Breast epithelium (tissue), 4 donors: ENCODE data around the gene DDX10. TPM values are rescaled to one million over a fixed set of nuclear protein-coding genes. Genes with fewer than 3 reads are reported as not detected.

ENCODE experiments used
- DNase-seq, 2 donors: peaks; one replicate each; pipeline ENCODE4 v3.0.0-alpha.2; 2019; ENCODE audit warnings: low spot score in 2 of 2
- H3K27ac ChIP-seq, 2 donors: fragments of 200-600 bp; sonication (generic) in 1 of 2; one replicate each; pipeline ENCODE4 v1.5.1; 2016 to 2019; ENCODE audit warnings: mild to moderate bottlenecking in 1 of 2
- H3K27me3 ChIP-seq, 2 donors: fragments of 200-600 bp; sonication (generic) in 1 of 2; one replicate each; pipeline versions ENCODE4 v1.5.1 to v1.6.0; 2017 to 2019; ENCODE audit warnings: control low read depth in 1 of 2, mild to moderate bottlenecking in 1 of 2
- H3K36me3 ChIP-seq: fragments of 200-600 bp; one replicate; pipeline ENCODE4 v1.5.1; 2019
- H3K4me1 ChIP-seq, 2 donors: fragments of 200-600 bp; sonication (generic); one replicate each; pipeline ENCODE4 v1.5.1; 2016 to 2019; ENCODE audit warnings: control low read depth in 1 of 2
- H3K4me3 ChIP-seq, 3 donors: fragments of 200-600 bp; sonication (generic); 1 replicate in 2 of 3; 2 replicates in 1 of 3; pipeline ENCODE4 v1.5.1; 2016 to 2019; ENCODE audit warnings: mild to moderate bottlenecking in 3 of 3, moderate library complexity in 2 of 3
- H3K9me3 ChIP-seq, 2 donors: fragments of 200-600 bp; sonication (generic) in 1 of 2; one replicate each; pipeline ENCODE4 v1.5.1; 2016 to 2019; ENCODE audit warnings: control low read depth in 1 of 2
- CTCF ChIP-seq, 3 donors: fragments of 450-650 bp; IDR thresholded peaks; one replicate each; pipeline ENCODE4 v1.5.1; 2016 to 2017; ENCODE audit warnings: antibody characterized with exemption in 3 of 3, mild to moderate bottlenecking in 3 of 3, moderate library complexity in 3 of 3
- POLR2A ChIP-seq: fragments of 450-650 bp; IDR thresholded peaks from one replicate; pipeline ENCODE4 v1.6.1; 2016; ENCODE audit warnings: antibody characterized with exemption, mild to moderate bottlenecking, moderate library complexity
- POLR2AphosphoS5 ChIP-seq, 3 donors: sonication (generic); formaldehyde crosslinking; IDR thresholded peaks; one replicate each; pipeline ENCODE4 v1.6.1; 2017; ENCODE audit warnings: antibody characterized with exemption in 3 of 3
- intact Hi-C: fragments of 100-400 bp; cut with DNase I; formaldehyde crosslinking; loops from one replicate; pipeline ENCODE4 v1.15.1; 2023; ENCODE audit warnings: low total_unique reads
- total RNA-seq, 3 donors: library from RNA; depleted of rRNA; stranded (reverse); fragments of >200 nt; gene quantifications; one replicate each; pipeline ENCODE4 v1.1.0, GENCODE V29; 2016

The DDX10 gene
- total RNA-seq, 3 donors from 2014 or later, result 17.3 to 41.9 (median 29.5) TPM

GRCh38 chr11:108881131-108881530, 216.3 kb downstream of the DDX10 start:
- Histone ChIP-seq H3K4me1 (no peaks in the 10 kb centered on the region), H3K9me3 (no peaks in the 10 kb centered on the region), H3K36me3 (no peaks in the 10 kb centered on the region), H3K27ac (no peak overlapping the region), H3K4me3 (no peak overlapping the region), H3K27me3 (no peaks in the 10 kb centered on the region)
- no peak for DNase-seq
- intact Hi-C loops, result no loop called here
- no peak for TF ChIP-seq CTCF (IDR thresholded peaks at IDR 0.05)

GRCh38 chr11:108882211-108882831, 217.5 kb downstream of the DDX10 start:
- H3K4me1 ChIP-seq, result no peaks in the 10 kb centered on the region
- intact Hi-C loops, result no loop called here
- H3K36me3 ChIP-seq, result no peaks in the 10 kb centered on the region
- no peaks in the 10 kb centered on the region for H3K27me3 ChIP-seq
- no peak for DNase-seq
- no peaks in the 10 kb centered on the region for H3K9me3 ChIP-seq
- TF ChIP-seq CTCF (IDR thresholded peaks at IDR 0.05), result no peak
- TF ChIP-seq POLR2AphosphoS5 (IDR thresholded peaks at IDR 0.05), result no peak
- no peak for TF ChIP-seq POLR2A
- H3K27ac ChIP-seq, result no peak overlapping the region
- H3K4me3 ChIP-seq, result no peak overlapping the region

- Histone ChIP-seq H3K4me1 (no peaks in the 10 kb centered on the region), H3K27ac (no peak overlapping the region), H3K9me3 (no peaks in the 10 kb centered on the region), H3K36me3 (no peaks in the 10 kb centered on the region), H3K4me3 (no peak overlapping the region), H3K27me3 (no peaks in the 10 kb centered on the region)
- no peak for DNase-seq
- no peak for TF ChIP-seq POLR2A
- no peak for TF ChIP-seq POLR2AphosphoS5 (IDR thresholded peaks at IDR 0.05)
- TF ChIP-seq CTCF (IDR thresholded peaks at IDR 0.05), result no peak
- intact Hi-C loops, result no loop called here
These were observed 221.3 kb downstream of the DDX10 start for GRCh38 chr11:108886005-108886659.

GRCh38 chr11:108886660-108887009, 221.8 kb downstream of the DDX10 start:
- H3K27me3 ChIP-seq, result no peaks in the 10 kb centered on the region
- no peak overlapping the region for H3K4me3 ChIP-seq
- DNase-seq, result no peak
- H3K9me3 ChIP-seq, result no peaks in the 10 kb centered on the region
- no peaks in the 10 kb centered on the region for H3K36me3 ChIP-seq
- no peaks in the 10 kb centered on the region for H3K4me1 ChIP-seq
- no peak overlapping the region for H3K27ac ChIP-seq
- TF ChIP-seq POLR2A (no peak), POLR2AphosphoS5 (IDR thresholded peaks at IDR 0.05) (no peak), CTCF (IDR thresholded peaks at IDR 0.05) (no peak)
- intact Hi-C loops, result no loop called here

GRCh38 chr11:108887436-108888238, 222.8 kb downstream of the DDX10 start:
- H3K4me3 ChIP-seq, result no peak overlapping the region
- no peak for TF ChIP-seq POLR2AphosphoS5 (IDR thresholded peaks at IDR 0.05)
- TF ChIP-seq POLR2A, result no peak
- TF ChIP-seq CTCF (IDR thresholded peaks at IDR 0.05), result no peak
- H3K9me3 ChIP-seq, result no peaks in the 10 kb centered on the region
- DNase-seq, result no peak
- no peaks in the 10 kb centered on the region for H3K4me1 ChIP-seq
- intact Hi-C loops, result no loop called here
- H3K27me3 ChIP-seq, result no peaks in the 10 kb centered on the region
- H3K36me3 ChIP-seq, result no peaks in the 10 kb centered on the region
- no peak overlapping the region for H3K27ac ChIP-seq
